K562 (cell line): Measurements from ENCODE around the gene RIT2. TPM values are rescaled to one million over a fixed set of nuclear protein-coding genes. Genes with fewer than 3 reads are reported as not detected.

Experiments
- ATAC-seq: fragments of 200-7000 bp; cut with Tn5 transposase; 3 replicates; pipeline ENCODE4 v1.9.1; 2020; ENCODE audit warnings: moderate library complexity
- BruUV-seq: library from RNA; stranded (reverse); fragments of 400-500 nt; replicated peaks from 2 replicates; lab custom pipeline; 2021; lab: Mats Ljungman, UMichigan
- CTCF ChIA-PET: fragments of 300-600 bp; formaldehyde crosslinking; extraction: SDS; loops from one replicate; lab custom pipeline; 2021; ENCODE audit warnings: low intra/inter-chr PET ratio; lab: Yijun Ruan, JAX
- POLR2A ChIA-PET: fragments of 300-600, 350-650 bp; sonication (Branson Sonifier 250); formaldehyde crosslinking; extraction: SDS; loops from one replicate; lab custom pipeline; 2021; ENCODE audit warnings: antibody characterized with exemption, inconsistent platforms; lab: Yijun Ruan, JAX
- DNase-seq, 4 experiments: peaks; one replicate each; pipeline versions ENCODE4 v3.0.0 to v3.0.0-alpha.2; 2011 to 2018; ENCODE audit warnings: low spot score in 3 of 4, mixed read lengths in 3 of 4; ENCODE audit errors: extremely low read depth in 1 of 4
- FAIRE-seq: peaks from 2 replicates; lab custom pipeline; 2011; peaks lifted over from hg19 to GRCh38; lab: Jason Lieb, UNC
- H2AFZ ChIP-seq: 2 replicates; pipeline ENCODE4 v1.6.0; 2011; ENCODE audit warnings: low read depth, low read length, control low read depth, inconsistent platforms
- H3K27ac ChIP-seq: fragments of 200-600 bp; 3 replicates; pipeline ENCODE4 v1.8.0; 2011; ENCODE audit warnings: low read depth, mild to moderate bottlenecking, control low read depth, inconsistent platforms, low read length, moderate library complexity, mixed read lengths; ENCODE audit errors: extremely low read depth
- H3K27me3 ChIP-seq, 2 experiments: fragments of 300-600 bp in 1 of 2; 2 replicates in 1 of 2; 3 replicates in 1 of 2; pipeline versions ENCODE4 v1.6.0 to v1.8.0; 2011; ENCODE audit warnings: inconsistent platforms in 2 of 2, low read length in 2 of 2, mild to moderate bottlenecking in 1 of 2, mixed read lengths in 1 of 2, moderate library complexity in 1 of 2; ENCODE audit not compliant: control insufficient read depth in 2 of 2, insufficient read depth in 2 of 2
- H3K36me3 ChIP-seq: fragments of 300-600 bp; 3 replicates; pipeline ENCODE4 v1.8.0; 2011; ENCODE audit warnings: mild to moderate bottlenecking, low read length, inconsistent platforms; ENCODE audit not compliant: control insufficient read depth, insufficient read depth
- H3K4me1 ChIP-seq, 2 experiments: fragments of 200-600 bp in 1 of 2; replicated peaks in 1 of 2; 2 replicates in 1 of 2; 3 replicates in 1 of 2; pipeline versions ENCODE4 v1.5.1 to v1.8.0; 2011; ENCODE audit warnings: inconsistent platforms in 2 of 2, low read length in 2 of 2, mild to moderate bottlenecking in 1 of 2, mixed read lengths in 1 of 2, moderate library complexity in 1 of 2; ENCODE audit not compliant: control insufficient read depth in 2 of 2, insufficient read depth in 2 of 2
- H3K4me2 ChIP-seq: 2 replicates; pipeline ENCODE4 v1.6.1; 2011; ENCODE audit warnings: low read length, control low read depth, inconsistent platforms, mixed read lengths; ENCODE audit not compliant: insufficient read depth
- H3K4me3 ChIP-seq: fragments of 200-600 bp; sonication (generic), shearing (Covaris generic); 2 replicates; pipeline ENCODE4 v1.5.1; 2016; ENCODE audit warnings: control low read depth, inconsistent platforms
- H3K79me2 ChIP-seq: fragments of 200-600 bp; 3 replicates; pipeline ENCODE4 v1.8.0; 2011; ENCODE audit warnings: low read length, inconsistent platforms; ENCODE audit not compliant: control insufficient read depth, insufficient read depth
- H3K9ac ChIP-seq, 2 experiments: 2 replicates each; pipeline versions ENCODE4 v1.6.0 to v1.6.1; 2011; ENCODE audit warnings: low read depth in 2 of 2, low read length in 2 of 2, control low read depth in 1 of 2, inconsistent platforms in 1 of 2, mild to moderate bottlenecking in 1 of 2, mixed read lengths in 1 of 2; ENCODE audit not compliant: insufficient read depth in 1 of 2
- H3K9me1 ChIP-seq: one replicate; pipeline ENCODE4 v1.6.0; 2011; ENCODE audit warnings: inconsistent platforms, mild to moderate bottlenecking, low read length, moderate library complexity; ENCODE audit not compliant: control insufficient read depth, insufficient read depth
- H3K9me3 ChIP-seq: replicated peaks from 2 replicates; pipeline ENCODE4 v1.5.1; 2011; ENCODE audit warnings: low read depth, low read length, inconsistent platforms; ENCODE audit not compliant: control insufficient read depth, insufficient read depth
- H4K20me1 ChIP-seq: replicated peaks from 2 replicates; pipeline ENCODE4 v1.6.1; 2011; ENCODE audit warnings: low read length, inconsistent platforms, mixed read lengths; ENCODE audit not compliant: control insufficient read depth, insufficient read depth
- DIDO1 ChIP-seq: fragments of 450-650 bp; IDR thresholded peaks from 2 replicates; pipeline ENCODE4 v1.6.1; 2016; ENCODE audit warnings: low read depth, missing biosample characterization, missing genetic modification characterization
- ETV1 ChIP-seq: fragments of 450-650 bp; conservative IDR thresholded peaks from 2 replicates; pipeline ENCODE4 v1.6.1; 2016; ENCODE audit warnings: missing genetic modification characterization, control low read depth, low read depth, missing compliant biosample characterization
- FOXM1 ChIP-seq, 2 experiments: fragments of 450-650 bp in 1 of 2; sonication (generic) in 1 of 2; formaldehyde crosslinking in 1 of 2; IDR thresholded peaks; 2 replicates each; pipeline versions ENCODE4 v1.6.1 to v1.9.0; 2017 to 2022; ENCODE audit warnings: low read depth in 2 of 2, mild to moderate bottlenecking in 2 of 2, missing genetic modification reagents in 1 of 2, moderate library complexity in 1 of 2
- MAFF ChIP-seq: IDR thresholded peaks from 2 replicates; pipeline ENCODE4 v1.6.1; 2012; ENCODE audit warnings: low read length, improper control_type of control experiment
- MED1 ChIP-seq: sonication (generic); formaldehyde crosslinking; IDR thresholded peaks from 2 replicates; pipeline ENCODE4 v1.8.1; 2023; ENCODE audit warnings: missing genetic modification reagents, borderline replicate concordance
- PHB ChIP-seq: fragments of 250-450 bp; sonication (Bioruptor Pico); IDR thresholded peaks from 2 replicates; pipeline ENCODE4 v1.5.0; 2021
- TBP ChIP-seq: optimal IDR thresholded peaks from 2 replicates; pipeline ENCODE3; 2011; ENCODE audit warnings: low read depth, low read length, improper control_type of control experiment
- ZNF175 ChIP-seq: fragments of 200-800 bp; sonication (Bioruptor generic); IDR thresholded peaks from 2 replicates; pipeline ENCODE4 v1.6.1; 2016; ENCODE audit warnings: low read depth, mild to moderate bottlenecking, missing genetic modification characterization, missing compliant biosample characterization
- ZNF253 ChIP-seq: fragments of 250-450 bp; sonication (Bioruptor Pico); conservative IDR thresholded peaks from 2 replicates; pipeline ENCODE4 v1.6.1; 2021; ENCODE audit warnings: mild to moderate bottlenecking
- ZNF778 ChIP-seq: fragments of 450-650 bp; formaldehyde crosslinking; IDR thresholded peaks from 2 replicates; pipeline ENCODE4 v1.4.0; 2020; ENCODE audit warnings: mild to moderate bottlenecking, moderate library complexity
- WGBS: fragments of 100-300 bp; shearing (Covaris generic); methylation state at CpG from one replicate; pipeline ENCODE4 v1.1.6; 2016; ENCODE audit warnings: low coverage, mixed read lengths; ENCODE audit not compliant: insufficient coverage; ENCODE audit errors: missing lambda C conversion rate; 5-methylcytosine and 5-hydroxymethylcytosine counted together
- in situ Hi-C: fragments of 300-500 bp; cut with MboI; formaldehyde crosslinking; loops from 4 replicates; pipeline ENCODE4 v1.15.0; 2018; ENCODE audit warnings: inconsistent platforms, mixed read lengths
- intact Hi-C: fragments of 100-400 bp; cut with micrococcal nuclease; formaldehyde crosslinking; loops from 2 replicates; pipeline ENCODE4 v1.14.2; 2022
- polyA plus RNA-seq, 8 experiments: library from polyadenylated mRNA; depleted of rRNA in 4 of 8; stranded (reverse) in 5 of 8; unstranded in 3 of 8; fragments of >200 nt; fragmentation: Nextera tagmentation in 2 of 8; fragmentation: Illumina TruSeq in 1 of 8; extraction: Ambion mirVana in 2 of 8; extraction: Trizol in 1 of 8; gene quantifications; 2 replicates each; pipeline versions ENCODE4 v1.2.1 to v1.2.3, GENCODE V29; 2011 to 2014; ENCODE audit warnings: inconsistent platforms in 1 of 8, missing spikeins in 1 of 8
- total RNA-seq, 7 experiments: library from RNA; depleted of rRNA in 6 of 7; stranded (reverse); fragments of >200 nt in 6 of 7; fragmentation: Illumina TruSeq in 2 of 7; extraction: Trizol in 2 of 7; gene quantifications; 2 replicates each; pipeline versions ENCODE4 v1.2.1 to v1.2.3, GENCODE V29; 2011 to 2021; ENCODE audit warnings: low replicate concordance in 1 of 7
- TF ChIP-seq, protein P1 (sequence below): fragments of 450-650 bp; formaldehyde crosslinking; IDR thresholded peaks from 2 replicates; pipeline ENCODE4 v1.4.0; 2020; ENCODE audit warnings: mild to moderate bottlenecking, mixed read lengths
- TF ChIP-seq, protein P2 (sequence below): fragments of 250-450 bp; sonication (Bioruptor Pico); IDR thresholded peaks from 2 replicates; pipeline ENCODE4 v1.5.0; 2020; ENCODE audit warnings: mild to moderate bottlenecking, borderline replicate concordance
- TF ChIP-seq, protein P3 (sequence below): fragments of 250-450 bp; sonication (Bioruptor Pico); IDR thresholded peaks from 2 replicates; pipeline ENCODE4 v1.8.0; 2021; ENCODE audit warnings: mild to moderate bottlenecking, moderate library complexity
- TF ChIP-seq, protein P4 (sequence below), 2 experiments: fragments of 450-650 bp in 1 of 2; IDR thresholded peaks; 2 replicates each; pipeline ENCODE4 v1.6.1; 2011 to 2017; ENCODE audit warnings: low read depth in 2 of 2, antibody characterized with exemption in 1 of 2, borderline replicate concordance in 1 of 2, low read length in 1 of 2, mild to moderate bottlenecking in 1 of 2, mixed read lengths in 1 of 2; ENCODE audit not compliant: control insufficient read depth in 1 of 2

Gene RIT2
- total and polyA plus RNA-seq, 9 of the 15 experiments (the other 6 are each of a cell fraction or from before 2014, with no cell fraction given) = not detected

DNA sequence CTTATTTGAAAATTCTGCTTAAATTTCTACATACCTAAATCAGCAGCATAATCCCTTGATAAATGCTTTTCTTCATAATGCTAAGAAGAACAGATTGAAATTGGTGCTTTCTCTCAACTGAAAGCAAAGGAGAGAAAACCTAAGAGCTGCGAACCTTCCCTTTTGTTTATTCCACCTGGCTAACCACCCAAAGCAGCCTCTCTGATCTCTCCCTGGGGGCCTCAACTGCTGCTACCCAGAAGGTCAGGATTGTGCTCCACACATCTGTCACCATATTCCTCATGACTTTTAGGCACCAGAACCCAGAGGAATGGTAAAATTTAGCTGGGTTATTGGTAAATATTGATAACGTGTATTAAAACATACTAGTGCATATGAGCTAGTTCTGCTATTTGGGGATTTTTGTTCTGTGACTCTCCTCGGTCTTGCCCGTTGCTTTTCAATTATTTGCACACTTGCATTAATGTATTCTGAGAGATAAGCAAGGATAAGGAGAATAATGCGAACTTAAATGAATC, 334.1 kb downstream of the RIT2 start:
- Histone ChIP-seq H2AFZ (no peak overlapping the region), H3K27ac (no peak overlapping the region), H4K20me1 (no peaks in the 10 kb centered on the region), H3K9me1 (no peaks in the 10 kb centered on the region), H3K36me3 (no peaks in the 10 kb centered on the region), H3K4me3 (no peak overlapping the region), H3K4me2 (no peak overlapping the region), H3K4me1 (no peaks in the 10 kb centered on the region), H3K79me2 (no peaks in the 10 kb centered on the region), H3K27me3 (no peaks in the 10 kb centered on the region), H3K9me3 (no peaks in the 10 kb centered on the region), H3K9ac (no peak overlapping the region)
- ATAC-seq = no peak
- FAIRE-seq = no peak
- no peak for DNase-seq
- BruUV-seq = no TSS peak
- intact Hi-C loops (no loop called here), in situ Hi-C loops (no loop called here)
- ChIA-PET POLR2A (no interaction called here), CTCF (no interaction called here)
- WGBS = 0% methylated on average over 5 of the region's 5 CpGs
- TF ChIP-seq, protein P1, sequence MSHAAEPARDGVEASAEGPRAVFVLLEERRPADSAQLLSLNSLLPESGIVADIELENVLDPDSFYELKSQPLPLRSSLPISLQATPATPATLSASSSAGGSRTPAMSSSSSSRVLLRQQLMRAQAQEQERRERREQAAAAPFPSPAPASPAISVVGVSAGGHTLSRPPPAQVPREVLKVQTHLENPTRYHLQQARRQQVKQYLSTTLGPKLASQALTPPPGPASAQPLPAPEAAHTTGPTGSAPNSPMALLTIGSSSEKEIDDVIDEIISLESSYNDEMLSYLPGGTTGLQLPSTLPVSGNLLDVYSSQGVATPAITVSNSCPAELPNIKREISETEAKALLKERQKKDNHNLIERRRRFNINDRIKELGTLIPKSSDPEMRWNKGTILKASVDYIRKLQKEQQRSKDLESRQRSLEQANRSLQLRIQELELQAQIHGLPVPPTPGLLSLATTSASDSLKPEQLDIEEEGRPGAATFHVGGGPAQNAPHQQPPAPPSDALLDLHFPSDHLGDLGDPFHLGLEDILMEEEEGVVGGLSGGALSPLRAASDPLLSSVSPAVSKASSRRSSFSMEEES (CRISPR knock-in tag) = no peak
- no peak for TF ChIP-seq FOXM1 (IDR thresholded peaks at IDR 0.05; ENCODE audit: low read depth)
- TF ChIP-seq FOXM1 (CRISPR knock-in tag; IDR thresholded peaks at IDR 0.05; ENCODE audit: low read depth) = no peak
- TF ChIP-seq MAFF = no peak
- TF ChIP-seq, protein P2, sequence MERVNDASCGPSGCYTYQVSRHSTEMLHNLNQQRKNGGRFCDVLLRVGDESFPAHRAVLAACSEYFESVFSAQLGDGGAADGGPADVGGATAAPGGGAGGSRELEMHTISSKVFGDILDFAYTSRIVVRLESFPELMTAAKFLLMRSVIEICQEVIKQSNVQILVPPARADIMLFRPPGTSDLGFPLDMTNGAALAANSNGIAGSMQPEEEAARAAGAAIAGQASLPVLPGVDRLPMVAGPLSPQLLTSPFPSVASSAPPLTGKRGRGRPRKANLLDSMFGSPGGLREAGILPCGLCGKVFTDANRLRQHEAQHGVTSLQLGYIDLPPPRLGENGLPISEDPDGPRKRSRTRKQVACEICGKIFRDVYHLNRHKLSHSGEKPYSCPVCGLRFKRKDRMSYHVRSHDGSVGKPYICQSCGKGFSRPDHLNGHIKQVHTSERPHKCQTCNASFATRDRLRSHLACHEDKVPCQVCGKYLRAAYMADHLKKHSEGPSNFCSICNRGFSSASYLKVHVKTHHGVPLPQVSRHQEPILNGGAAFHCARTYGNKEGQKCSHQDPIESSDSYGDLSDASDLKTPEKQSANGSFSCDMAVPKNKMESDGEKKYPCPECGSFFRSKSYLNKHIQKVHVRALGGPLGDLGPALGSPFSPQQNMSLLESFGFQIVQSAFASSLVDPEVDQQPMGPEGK (CRISPR knock-in tag) = no peak
- no peak for TF ChIP-seq TBP
- TF ChIP-seq ZNF175 = no peak
- TF ChIP-seq PHB (CRISPR knock-in tag) = no peak
- TF ChIP-seq ETV1 (tag) = no peak
- TF ChIP-seq, protein P3, sequence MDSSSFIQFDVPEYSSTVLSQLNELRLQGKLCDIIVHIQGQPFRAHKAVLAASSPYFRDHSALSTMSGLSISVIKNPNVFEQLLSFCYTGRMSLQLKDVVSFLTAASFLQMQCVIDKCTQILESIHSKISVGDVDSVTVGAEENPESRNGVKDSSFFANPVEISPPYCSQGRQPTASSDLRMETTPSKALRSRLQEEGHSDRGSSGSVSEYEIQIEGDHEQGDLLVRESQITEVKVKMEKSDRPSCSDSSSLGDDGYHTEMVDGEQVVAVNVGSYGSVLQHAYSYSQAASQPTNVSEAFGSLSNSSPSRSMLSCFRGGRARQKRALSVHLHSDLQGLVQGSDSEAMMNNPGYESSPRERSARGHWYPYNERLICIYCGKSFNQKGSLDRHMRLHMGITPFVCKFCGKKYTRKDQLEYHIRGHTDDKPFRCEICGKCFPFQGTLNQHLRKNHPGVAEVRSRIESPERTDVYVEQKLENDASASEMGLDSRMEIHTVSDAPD (CRISPR knock-in tag) = no peak
- TF ChIP-seq, protein P4, sequence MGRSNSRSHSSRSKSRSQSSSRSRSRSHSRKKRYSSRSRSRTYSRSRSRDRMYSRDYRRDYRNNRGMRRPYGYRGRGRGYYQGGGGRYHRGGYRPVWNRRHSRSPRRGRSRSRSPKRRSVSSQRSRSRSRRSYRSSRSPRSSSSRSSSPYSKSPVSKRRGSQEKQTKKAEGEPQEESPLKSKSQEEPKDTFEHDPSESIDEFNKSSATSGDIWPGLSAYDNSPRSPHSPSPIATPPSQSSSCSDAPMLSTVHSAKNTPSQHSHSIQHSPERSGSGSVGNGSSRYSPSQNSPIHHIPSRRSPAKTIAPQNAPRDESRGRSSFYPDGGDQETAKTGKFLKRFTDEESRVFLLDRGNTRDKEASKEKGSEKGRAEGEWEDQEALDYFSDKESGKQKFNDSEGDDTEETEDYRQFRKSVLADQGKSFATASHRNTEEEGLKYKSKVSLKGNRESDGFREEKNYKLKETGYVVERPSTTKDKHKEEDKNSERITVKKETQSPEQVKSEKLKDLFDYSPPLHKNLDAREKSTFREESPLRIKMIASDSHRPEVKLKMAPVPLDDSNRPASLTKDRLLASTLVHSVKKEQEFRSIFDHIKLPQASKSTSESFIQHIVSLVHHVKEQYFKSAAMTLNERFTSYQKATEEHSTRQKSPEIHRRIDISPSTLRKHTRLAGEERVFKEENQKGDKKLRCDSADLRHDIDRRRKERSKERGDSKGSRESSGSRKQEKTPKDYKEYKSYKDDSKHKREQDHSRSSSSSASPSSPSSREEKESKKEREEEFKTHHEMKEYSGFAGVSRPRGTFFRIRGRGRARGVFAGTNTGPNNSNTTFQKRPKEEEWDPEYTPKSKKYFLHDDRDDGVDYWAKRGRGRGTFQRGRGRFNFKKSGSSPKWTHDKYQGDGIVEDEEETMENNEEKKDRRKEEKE (IDR thresholded peaks at IDR 0.05; ENCODE audit: borderline replicate concordance in 1 of 2, control insufficient read depth in 1 of 2, low read depth in 2 of 2, low read length in 1 of 2) = no peak
- no peak for TF ChIP-seq DIDO1
- TF ChIP-seq MED1 = no peak
- no peak for TF ChIP-seq ZNF778 (CRISPR knock-in tag)
- no peak for TF ChIP-seq ZNF253 (CRISPR knock-in tag)
